Gastroesophageal sphincter (tissue), 4 donors: ENCODE data around the gene ADAM8. TPM values are rescaled to one million over a fixed set of nuclear protein-coding genes. Genes with fewer than 3 reads are reported as not detected.

ENCODE experiments used
- ATAC-seq: fragments of 150-250 bp; one replicate; pipeline ENCODE4 v1.9.1; 2016; ENCODE audit warnings: mild to moderate bottlenecking, moderate library complexity
- H3K27ac ChIP-seq, 4 donors: fragments of 200-600 bp; sonication (generic) in 3 of 4; 1 replicate in 3 of 4; 2 replicates in 1 of 4; pipeline ENCODE4 v1.5.1; 2016 to 2019
- H3K27me3 ChIP-seq: fragments of 200-600 bp; sonication (generic); one replicate; pipeline ENCODE4 v1.5.1; 2019
- H3K36me3 ChIP-seq, 2 donors: fragments of 200-600 bp; sonication (generic); one replicate each; pipeline ENCODE4 v1.5.1; 2019; ENCODE audit warnings: control low read depth in 1 of 2
- H3K4me1 ChIP-seq, 3 donors: fragments of 200-600 bp; sonication (generic); 1 replicate in 2 of 3; 2 replicates in 1 of 3; pipeline ENCODE4 v1.5.1; 2016 to 2019; ENCODE audit warnings: control low read depth in 2 of 3
- H3K4me3 ChIP-seq, 2 donors: fragments of 200-600 bp; sonication (generic); one replicate each; pipeline ENCODE4 v1.5.1; 2019; ENCODE audit warnings: mild to moderate bottlenecking in 1 of 2, moderate library complexity in 1 of 2
- H3K9me3 ChIP-seq, 3 donors: fragments of 200-600 bp; sonication (generic); one replicate each; pipeline ENCODE4 v1.5.1; 2017 to 2019; ENCODE audit warnings: control low read depth in 2 of 3
- CTCF ChIP-seq, 4 experiments: fragments of 200-600 bp in 2 of 4; fragments of 450-650 bp in 2 of 4; sonication (generic) in 1 of 4; IDR thresholded peaks; one replicate each; pipeline ENCODE4 v1.5.1; 2017 to 2019; ENCODE audit warnings: antibody characterized with exemption in 4 of 4, mild to moderate bottlenecking in 2 of 4, moderate library complexity in 2 of 4
- EP300 ChIP-seq: sonication (generic); formaldehyde crosslinking; IDR thresholded peaks from one replicate; pipeline ENCODE4 v1.6.1; 2017; ENCODE audit warnings: antibody characterized with exemption, mild to moderate bottlenecking
- POLR2A ChIP-seq, 2 donors: fragments of 450-650 bp; IDR thresholded peaks; one replicate each; pipeline ENCODE4 v1.6.1; 2017; ENCODE audit warnings: antibody characterized with exemption in 2 of 2, mild to moderate bottlenecking in 2 of 2, moderate library complexity in 1 of 2
- POLR2AphosphoS5 ChIP-seq: sonication (generic); formaldehyde crosslinking; IDR thresholded peaks from one replicate; pipeline ENCODE4 v1.6.1; 2017; ENCODE audit warnings: antibody characterized with exemption
- WGBS, 2 donors: methylation state at CpG; one replicate each; pipeline ENCODE4 v1.1.5; 2018; ENCODE audit warnings: low coverage in 1 of 2; 5-methylcytosine and 5-hydroxymethylcytosine counted together
- total RNA-seq, 4 donors: library from RNA; depleted of rRNA; stranded (reverse); fragments of >200 nt; gene quantifications; one replicate each; pipeline ENCODE4 v1.1.0, GENCODE V29; 2016

ADAM8 gene
- total RNA-seq, 4 donors from 2014 or later, result 2.0 to 6.6 (median 3.3) TPM

- Histone ChIP-seq H3K27ac (no peak overlapping the region), H3K4me1 (peaks cover 0 to 35% (median 7%) of the 10 kb centered on the region in 3 donors)
- TF ChIP-seq EP300 (no peak), CTCF (IDR thresholded peaks at IDR 0.05) (no peak), POLR2A (IDR thresholded peaks at IDR 0.05) (no peak)
Observed at GRCh38 chr10:133239990-133240389, 36.7 kb downstream of the ADAM8 start.

GRCh38 chr10:133238466-133238804, 38.2 kb downstream of the ADAM8 start:
- H3K27me3 ChIP-seq, result peaks cover 98% of the 10 kb centered on the region
- 50% methylated on average over 2 of the region's 15 CpGs; no CpG with 5 or more reads in 1 of the 2 donors for WGBS, 2 donors

More at GRCh38 chr10:133239990-133240389, 36.7 kb downstream of the ADAM8 start:
- Histone ChIP-seq H3K27me3 (peaks cover 100% of the 10 kb centered on the region), H3K4me3 (no peak overlapping the region), H3K9me3 (no peaks in the 10 kb centered on the region), H3K36me3 (no peaks in the 10 kb centered on the region)
- 60 to 74% methylated on average over 1 to 4 of the region's 15 CpGs for WGBS, 2 donors
- no peak for ATAC-seq

GRCh38 chr10:133237588-133238465, 38.8 kb downstream of the ADAM8 start, which contains the start of gene VENTX:
Gene VENTX (plus strand): TSS chr10:133237855. CDS start chr10:133237915, 60 bp downstream.
- H3K9me3 ChIP-seq, result no peaks in the 10 kb centered on the region
- no peak within 1 kb of the TSS for H3K27ac ChIP-seq
- H3K4me1 ChIP-seq, result peaks cover 0 to 35% (median 7%) of the 10 kb centered on the region in 3 donors
- WGBS, 2 donors, result 20% methylated on average over 1 of the region's 60 CpGs; no CpG with 5 or more reads in 1 of the 2 donors
- no peak for ATAC-seq
- TF ChIP-seq EP300 (no peak), POLR2AphosphoS5 (no peak), POLR2A (IDR thresholded peaks at IDR 0.05) (no peak), CTCF (IDR thresholded peaks at IDR 0.05) (no peak)
- peaks cover 98% of the 10 kb centered on the region for H3K27me3 ChIP-seq
- peak within 1 kb of the TSS in 1 of 2 donors; percentile 40 for H3K4me3 ChIP-seq
- H3K36me3 ChIP-seq, result no peaks in the 10 kb centered on the region

More at GRCh38 chr10:133238466-133238804, 38.2 kb downstream of the ADAM8 start:
- Histone ChIP-seq H3K4me1 (peaks cover 0 to 35% (median 7%) of the 10 kb centered on the region in 3 donors), H3K27ac (no peak overlapping the region), H3K36me3 (no peaks in the 10 kb centered on the region), H3K9me3 (no peaks in the 10 kb centered on the region), H3K4me3 (no peak overlapping the region)
- TF ChIP-seq CTCF (IDR thresholded peaks at IDR 0.05), result no peak
- TF ChIP-seq POLR2AphosphoS5, result no peak
- TF ChIP-seq POLR2A (IDR thresholded peaks at IDR 0.05), result no peak
- no peak for TF ChIP-seq EP300
- ATAC-seq, result no peak

- peak overlapping the region in 1 of 2 donors; percentile 40 for H3K4me3 ChIP-seq
- no peaks in the 10 kb centered on the region for H3K36me3 ChIP-seq
- H3K27me3 ChIP-seq, result peaks cover 98% of the 10 kb centered on the region
Observed at GRCh38 chr10:133237241-133237587, 39.5 kb downstream of the ADAM8 start.

More at GRCh38 chr10:133237241-133237587, 39.5 kb downstream of the ADAM8 start:
- no peak for TF ChIP-seq EP300
- TF ChIP-seq POLR2AphosphoS5, result no peak
- TF ChIP-seq POLR2A (IDR thresholded peaks at IDR 0.05), result no peak
- TF ChIP-seq CTCF (IDR thresholded peaks at IDR 0.05), result no peak
- Histone ChIP-seq H3K27ac (no peak overlapping the region), H3K9me3 (no peaks in the 10 kb centered on the region), H3K4me1 (peaks cover 0 to 35% (median 7%) of the 10 kb centered on the region in 3 donors)
- no peak for ATAC-seq
- no CpG with 5 or more reads among the region's 32 CpGs for WGBS, 2 donors
